ENCODE data around the gene CPEB4. TPM values are rescaled to one million over a fixed set of nuclear protein-coding genes. Genes with fewer than 3 reads are reported as not detected.
A peak's percentile ranks its signal among the peaks of the same experiment; 100 is the strongest.

The CPEB4 gene
- total and polyA plus RNA-seq, 9 of the 15 experiments (the other 6 are each of a cell fraction or from before 2014, with no cell fraction given) = 7.4 to 21.3 (median 12.4) TPM

DNA sequence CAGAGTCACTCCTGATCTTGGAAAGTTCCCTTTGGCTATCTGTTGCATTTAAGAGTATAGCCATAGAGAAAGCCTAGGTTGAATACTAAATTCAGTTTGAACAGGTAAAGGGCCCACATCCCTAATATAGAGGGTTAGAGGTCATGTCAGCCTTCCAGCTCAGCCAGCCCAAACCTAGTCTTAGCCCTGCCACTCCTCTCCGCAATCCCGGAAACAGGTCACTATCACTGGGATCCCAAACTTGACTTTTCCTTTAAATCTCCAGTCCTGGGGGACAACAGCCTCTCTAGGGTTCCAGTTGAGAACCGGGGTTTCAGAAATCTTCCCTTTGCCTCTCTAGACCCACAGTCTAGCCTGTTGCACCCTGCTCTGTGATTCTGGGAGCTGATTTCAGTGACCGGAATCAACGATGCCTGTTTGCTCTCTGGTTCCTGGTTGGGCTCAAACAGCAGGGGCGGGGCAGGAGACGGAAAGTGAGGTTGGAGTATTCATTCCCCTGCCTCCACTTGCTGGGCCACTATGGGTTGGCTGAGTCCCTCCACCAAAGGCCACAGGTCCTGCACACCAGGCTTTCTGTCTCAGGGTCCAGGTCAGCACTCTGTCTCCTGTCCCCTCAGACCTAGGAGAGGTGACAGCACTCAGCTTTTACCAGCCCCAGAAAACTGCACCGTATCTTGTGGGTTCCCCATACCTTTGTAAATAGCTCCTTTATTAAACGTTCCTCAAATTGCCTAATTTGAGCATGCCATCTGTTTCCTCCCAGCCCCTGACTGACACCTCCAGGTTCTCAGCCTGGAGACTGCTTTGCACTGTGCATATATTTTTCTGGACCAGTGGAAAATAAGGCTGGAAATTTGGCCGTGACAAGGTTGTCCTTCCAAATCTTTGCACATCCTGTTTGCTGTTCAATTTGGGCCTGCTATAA lies 23.8 kb upstream of the CPEB4 start (continued):
- TF ChIP-seq, protein P1, sequence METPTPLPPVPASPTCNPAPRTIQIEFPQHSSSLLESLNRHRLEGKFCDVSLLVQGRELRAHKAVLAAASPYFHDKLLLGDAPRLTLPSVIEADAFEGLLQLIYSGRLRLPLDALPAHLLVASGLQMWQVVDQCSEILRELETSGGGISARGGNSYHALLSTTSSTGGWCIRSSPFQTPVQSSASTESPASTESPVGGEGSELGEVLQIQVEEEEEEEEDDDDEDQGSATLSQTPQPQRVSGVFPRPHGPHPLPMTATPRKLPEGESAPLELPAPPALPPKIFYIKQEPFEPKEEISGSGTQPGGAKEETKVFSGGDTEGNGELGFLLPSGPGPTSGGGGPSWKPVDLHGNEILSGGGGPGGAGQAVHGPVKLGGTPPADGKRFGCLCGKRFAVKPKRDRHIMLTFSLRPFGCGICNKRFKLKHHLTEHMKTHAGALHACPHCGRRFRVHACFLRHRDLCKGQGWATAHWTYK (CRISPR knock-in tag; IDR thresholded peaks at IDR 0.05) = 0 out of 2 replicates have a peak, but pooled peaks have one; percentile 45
- TF ChIP-seq JUN (IDR thresholded peaks at IDR 0.05; ENCODE audit: borderline replicate concordance, low read depth, low read length) (no peak), JUN (CRISPR knock-in tag; IDR thresholded peaks at IDR 0.05; ENCODE audit: borderline replicate concordance) (no peak), RBM25 (IDR thresholded peaks at IDR 0.05; ENCODE audit: low read depth, low read length, severe bottlenecking) (no peak), NRF1 (conservative IDR thresholded peaks at IDR 0.05 in 1 of 2, IDR thresholded peaks at IDR 0.05 in 1 of 2) (0 out of 4 replicates have a peak, but pooled peaks of 1 of the 2 experiments have one; percentile 27), SMAD4 (CRISPR knock-in tag; conservative IDR thresholded peaks at IDR 0.05) (peak; percentile 54), ZNF644 (tag; IDR thresholded peaks at IDR 0.05; ENCODE audit: low read depth) (0 out of 2 replicates have a peak, but pooled peaks have one; percentile 74), ARID1B (IDR thresholded peaks at IDR 0.05) (peak; percentile 23; the same call in 1 of the 2 replicates), PHF8 (IDR thresholded peaks at IDR 0.05; ENCODE audit: borderline replicate concordance, low read length) (peak; percentile 20; the same call in 1 of the 2 replicates), POLR2B (IDR thresholded peaks at IDR 0.05; ENCODE audit: low read depth, partially characterized antibody) (peak; percentile 15), NR2C2 (CRISPR knock-in tag; IDR thresholded peaks at IDR 0.05) (no peak), NR2C2 (tag; IDR thresholded peaks at IDR 0.05) (peak; percentile 70; the same call in 1 of the 2 replicates)
- TF ChIP-seq, protein P2, sequence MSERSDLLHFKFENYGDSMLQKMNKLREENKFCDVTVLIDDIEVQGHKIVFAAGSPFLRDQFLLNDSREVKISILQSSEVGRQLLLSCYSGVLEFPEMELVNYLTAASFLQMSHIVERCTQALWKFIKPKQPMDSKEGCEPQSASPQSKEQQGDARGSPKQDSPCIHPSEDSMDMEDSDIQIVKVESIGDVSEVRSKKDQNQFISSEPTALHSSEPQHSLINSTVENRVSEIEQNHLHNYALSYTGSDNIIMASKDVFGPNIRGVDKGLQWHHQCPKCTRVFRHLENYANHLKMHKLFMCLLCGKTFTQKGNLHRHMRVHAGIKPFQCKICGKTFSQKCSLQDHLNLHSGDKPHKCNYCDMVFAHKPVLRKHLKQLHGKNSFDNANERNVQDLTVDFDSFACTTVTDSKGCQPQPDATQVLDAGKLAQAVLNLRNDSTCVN (CRISPR knock-in tag; IDR thresholded peaks at IDR 0.05) = peak; percentile 60; the same call in 1 of the 2 replicates
- TF ChIP-seq, protein P3, sequence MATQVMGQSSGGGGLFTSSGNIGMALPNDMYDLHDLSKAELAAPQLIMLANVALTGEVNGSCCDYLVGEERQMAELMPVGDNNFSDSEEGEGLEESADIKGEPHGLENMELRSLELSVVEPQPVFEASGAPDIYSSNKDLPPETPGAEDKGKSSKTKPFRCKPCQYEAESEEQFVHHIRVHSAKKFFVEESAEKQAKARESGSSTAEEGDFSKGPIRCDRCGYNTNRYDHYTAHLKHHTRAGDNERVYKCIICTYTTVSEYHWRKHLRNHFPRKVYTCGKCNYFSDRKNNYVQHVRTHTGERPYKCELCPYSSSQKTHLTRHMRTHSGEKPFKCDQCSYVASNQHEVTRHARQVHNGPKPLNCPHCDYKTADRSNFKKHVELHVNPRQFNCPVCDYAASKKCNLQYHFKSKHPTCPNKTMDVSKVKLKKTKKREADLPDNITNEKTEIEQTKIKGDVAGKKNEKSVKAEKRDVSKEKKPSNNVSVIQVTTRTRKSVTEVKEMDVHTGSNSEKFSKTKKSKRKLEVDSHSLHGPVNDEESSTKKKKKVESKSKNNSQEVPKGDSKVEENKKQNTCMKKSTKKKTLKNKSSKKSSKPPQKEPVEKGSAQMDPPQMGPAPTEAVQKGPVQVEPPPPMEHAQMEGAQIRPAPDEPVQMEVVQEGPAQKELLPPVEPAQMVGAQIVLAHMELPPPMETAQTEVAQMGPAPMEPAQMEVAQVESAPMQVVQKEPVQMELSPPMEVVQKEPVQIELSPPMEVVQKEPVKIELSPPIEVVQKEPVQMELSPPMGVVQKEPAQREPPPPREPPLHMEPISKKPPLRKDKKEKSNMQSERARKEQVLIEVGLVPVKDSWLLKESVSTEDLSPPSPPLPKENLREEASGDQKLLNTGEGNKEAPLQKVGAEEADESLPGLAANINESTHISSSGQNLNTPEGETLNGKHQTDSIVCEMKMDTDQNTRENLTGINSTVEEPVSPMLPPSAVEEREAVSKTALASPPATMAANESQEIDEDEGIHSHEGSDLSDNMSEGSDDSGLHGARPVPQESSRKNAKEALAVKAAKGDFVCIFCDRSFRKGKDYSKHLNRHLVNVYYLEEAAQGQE (IDR thresholded peaks at IDR 0.05; ENCODE audit: borderline replicate concordance) = no peak
- TF ChIP-seq, protein P3 (CRISPR knock-in tag; IDR thresholded peaks at IDR 0.05; ENCODE audit: low read depth) = no peak
